Left ventricle myocardium inferior (tissue), 1 donor: ENCODE measurements around the gene FOXB1. TPM values are rescaled to one million over a fixed set of nuclear protein-coding genes. Genes with fewer than 3 reads are reported as not detected.

Experiments used
- DNase-seq: peaks from one replicate; pipeline ENCODE4 v3.0.0-alpha.2; 2020
- H3K27ac ChIP-seq: fragments of 200-600 bp; replicated peaks from 2 replicates; pipeline ENCODE4 v1.8.0; 2021
- H3K27me3 ChIP-seq: fragments of 200-600 bp; 2 replicates; pipeline ENCODE4 v1.8.0; 2021; ENCODE audit warnings: low read depth
- H3K36me3 ChIP-seq: fragments of 200-600 bp; 2 replicates; pipeline ENCODE4 v1.8.0; 2021
- H3K4me1 ChIP-seq: fragments of 200-600 bp; 2 replicates; pipeline ENCODE4 v1.8.0; 2021
- H3K4me3 ChIP-seq: fragments of 200-600 bp; 2 replicates; pipeline ENCODE4 v1.8.0; 2021; ENCODE audit warnings: mild to moderate bottlenecking, moderate library complexity
- H3K9me3 ChIP-seq: fragments of 200-600 bp; replicated peaks from 2 replicates; pipeline ENCODE4 v1.8.0; 2021
- intact Hi-C: fragments of 100-400 bp; cut with micrococcal nuclease; formaldehyde crosslinking; loops from one replicate; pipeline ENCODE4 v1.11.0; 2022
- total RNA-seq: library from RNA; stranded (reverse); fragmentation: NEBNext Ultra II Directional; extraction: Animal tissue kit (Norgen Biotek cat#: 25700); gene quantifications from one replicate; pipeline ENCODE4 v1.2.1, GENCODE V29; 2021
- TF ChIP-seq, protein P1 (sequence below): fragments of 200-600 bp; IDR thresholded peaks from 2 replicates; pipeline ENCODE4 v1.8.0; 2021; ENCODE audit warnings: antibody characterized with exemption, mild to moderate bottlenecking, borderline replicate concordance
- donor health status: DM: no; HTN: yes; CAD: no; lungs with severe emphysema.

Gene FOXB1
- total RNA-seq, 1 donor from 2014 or later = not detected

DNA sequence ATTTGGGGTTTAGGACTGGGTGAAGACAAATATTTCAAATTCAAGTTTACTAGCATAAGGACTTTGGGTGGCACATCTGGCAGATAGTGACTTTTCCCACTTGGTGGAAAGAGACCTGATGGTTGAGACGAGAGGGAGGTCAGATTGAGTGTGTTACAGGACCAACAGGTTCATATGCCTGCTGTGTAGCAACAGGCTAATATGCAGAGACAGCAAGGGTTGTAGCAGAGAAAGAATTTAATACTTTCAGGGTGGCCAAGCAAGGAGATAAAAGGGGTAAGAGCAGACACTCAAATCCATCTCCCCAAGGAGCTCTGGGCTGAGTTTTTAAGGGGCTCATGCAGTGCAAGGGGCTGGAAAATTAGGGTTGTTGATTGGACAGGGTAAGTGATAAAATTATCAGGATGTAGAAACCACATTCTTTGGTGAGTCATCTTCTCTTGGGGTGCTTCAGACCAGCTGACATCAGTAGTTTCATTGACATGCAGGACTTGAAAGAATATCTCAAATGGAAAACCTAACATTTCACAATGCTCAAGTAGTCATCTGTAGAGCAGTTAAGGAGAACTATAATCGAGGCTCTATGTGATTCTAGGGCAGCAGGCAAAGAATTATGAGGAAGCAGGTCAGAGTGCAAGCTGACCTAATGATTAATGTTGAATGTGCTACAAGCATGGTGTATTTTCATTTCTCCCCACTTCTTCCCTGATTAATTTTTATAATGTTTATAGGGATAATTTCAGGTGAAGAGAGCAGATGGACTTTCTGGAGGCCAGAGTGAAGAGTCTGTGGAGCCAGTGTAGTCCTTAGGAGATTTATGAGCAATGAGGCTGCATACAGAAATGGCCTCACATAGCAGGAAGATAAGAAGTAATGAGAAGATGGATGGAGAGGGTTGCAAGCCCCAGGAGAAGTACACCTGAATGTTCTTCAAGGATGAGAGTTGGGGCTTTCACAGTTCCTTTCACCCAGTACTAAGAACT lies 13.7 kb downstream of the FOXB1 start:
- peaks cover 96% of the 10 kb centered on the region for H3K27me3 ChIP-seq
- no peak overlapping the region for H3K27ac ChIP-seq
- no peaks in the 10 kb centered on the region for H3K4me1 ChIP-seq
- no peak for DNase-seq
- H3K4me3 ChIP-seq = no peak overlapping the region
- no peaks in the 10 kb centered on the region for H3K36me3 ChIP-seq
- intact Hi-C loops = no loop called here
- peaks cover 10% of the 10 kb centered on the region for H3K9me3 ChIP-seq
- TF ChIP-seq, protein P1, sequence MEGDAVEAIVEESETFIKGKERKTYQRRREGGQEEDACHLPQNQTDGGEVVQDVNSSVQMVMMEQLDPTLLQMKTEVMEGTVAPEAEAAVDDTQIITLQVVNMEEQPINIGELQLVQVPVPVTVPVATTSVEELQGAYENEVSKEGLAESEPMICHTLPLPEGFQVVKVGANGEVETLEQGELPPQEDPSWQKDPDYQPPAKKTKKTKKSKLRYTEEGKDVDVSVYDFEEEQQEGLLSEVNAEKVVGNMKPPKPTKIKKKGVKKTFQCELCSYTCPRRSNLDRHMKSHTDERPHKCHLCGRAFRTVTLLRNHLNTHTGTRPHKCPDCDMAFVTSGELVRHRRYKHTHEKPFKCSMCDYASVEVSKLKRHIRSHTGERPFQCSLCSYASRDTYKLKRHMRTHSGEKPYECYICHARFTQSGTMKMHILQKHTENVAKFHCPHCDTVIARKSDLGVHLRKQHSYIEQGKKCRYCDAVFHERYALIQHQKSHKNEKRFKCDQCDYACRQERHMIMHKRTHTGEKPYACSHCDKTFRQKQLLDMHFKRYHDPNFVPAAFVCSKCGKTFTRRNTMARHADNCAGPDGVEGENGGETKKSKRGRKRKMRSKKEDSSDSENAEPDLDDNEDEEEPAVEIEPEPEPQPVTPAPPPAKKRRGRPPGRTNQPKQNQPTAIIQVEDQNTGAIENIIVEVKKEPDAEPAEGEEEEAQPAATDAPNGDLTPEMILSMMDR = no peak

DNA sequence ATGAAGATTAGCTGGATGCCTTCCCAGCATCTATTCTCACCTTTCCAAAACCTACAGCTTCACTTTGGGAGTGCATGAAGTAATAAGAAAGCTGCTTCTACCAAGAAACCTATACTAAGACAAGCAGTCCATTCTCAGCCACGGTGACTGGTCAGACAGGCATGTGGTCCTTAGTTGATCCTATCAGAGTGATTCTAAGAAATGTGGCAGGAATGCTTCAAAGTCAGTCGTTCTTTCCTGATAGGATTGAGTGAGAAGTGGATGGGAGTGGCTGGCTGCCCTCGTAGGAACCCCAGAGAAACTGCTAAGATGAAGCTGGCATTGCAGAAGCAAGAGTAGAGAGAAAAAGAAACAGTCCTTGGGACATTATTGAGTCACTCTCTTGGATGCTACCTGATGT lies 16.6 kb downstream of the FOXB1 start:
- Histone ChIP-seq H3K27ac (no peak overlapping the region), H3K36me3 (no peaks in the 10 kb centered on the region), H3K27me3 (peaks cover 95% of the 10 kb centered on the region), H3K9me3 (peaks cover 10% of the 10 kb centered on the region), H3K4me3 (no peak overlapping the region), H3K4me1 (no peaks in the 10 kb centered on the region)
- TF ChIP-seq, protein P1 = no peak
- intact Hi-C loops = no loop called here
- no peak for DNase-seq

DNA sequence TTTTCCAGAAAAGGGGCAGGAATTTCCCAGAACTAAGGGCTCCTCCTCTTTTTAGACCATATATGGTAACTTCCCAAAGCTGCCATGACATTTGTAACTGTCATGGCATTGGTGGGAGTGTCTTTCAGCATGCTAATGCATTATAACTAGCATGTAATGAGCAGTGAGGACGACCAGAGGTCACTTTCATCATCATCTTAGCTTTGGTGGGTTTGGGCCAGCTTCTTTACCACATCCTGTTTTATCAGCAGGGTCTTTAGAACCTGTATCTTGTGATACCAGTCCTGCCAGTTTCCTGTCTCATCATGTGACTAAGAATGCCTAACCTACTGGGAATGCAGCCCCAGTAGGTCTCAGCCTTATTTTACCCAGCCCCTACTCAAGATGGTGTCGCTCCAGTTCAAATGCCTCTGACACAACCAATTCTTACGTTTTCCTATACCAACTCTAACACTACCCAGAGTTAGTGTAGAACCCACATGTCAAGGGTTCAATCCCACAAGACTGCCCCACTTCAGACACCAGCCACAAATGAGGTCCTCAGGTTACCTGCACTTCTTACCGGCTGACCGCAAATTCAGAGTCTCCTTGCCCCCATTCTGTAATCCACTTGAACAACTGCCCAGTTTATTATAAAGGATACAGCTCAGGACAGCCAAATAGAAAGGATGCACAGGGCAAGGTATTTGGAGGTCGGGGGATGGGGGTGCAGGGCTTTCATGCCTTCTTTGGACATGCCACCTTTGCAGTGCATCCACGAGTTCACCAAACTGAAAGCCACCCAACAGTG lies 17.7 kb downstream of the FOXB1 start:
- DNase-seq = no peak
- intact Hi-C loops = no loop called here
- Histone ChIP-seq H3K4me1 (no peaks in the 10 kb centered on the region), H3K27ac (no peak overlapping the region), H3K27me3 (peaks cover 95% of the 10 kb centered on the region), H3K9me3 (peaks cover 10% of the 10 kb centered on the region), H3K4me3 (no peak overlapping the region), H3K36me3 (no peaks in the 10 kb centered on the region)
- TF ChIP-seq, protein P1 = no peak

DNA sequence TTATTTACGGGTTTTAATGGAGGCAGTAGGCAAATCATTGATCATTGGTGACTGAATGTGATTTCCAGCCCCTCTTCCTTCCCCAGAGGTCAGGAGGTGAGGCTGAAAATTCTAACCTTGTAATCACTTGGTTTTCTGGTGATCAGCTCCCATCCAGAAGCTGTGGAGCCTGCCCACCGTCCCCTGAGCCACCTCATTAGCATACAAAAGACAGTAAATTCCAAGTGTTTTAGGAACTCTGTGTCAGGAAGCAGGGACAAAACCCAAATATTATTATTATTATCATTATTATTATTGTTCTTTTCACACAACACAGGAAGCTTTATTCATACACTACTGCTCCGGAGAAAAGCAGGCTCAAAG lies 18.2 kb downstream of the FOXB1 start:
- Histone ChIP-seq H3K9me3 (peaks cover 6% of the 10 kb centered on the region), H3K27ac (no peak overlapping the region), H3K4me3 (no peak overlapping the region), H3K4me1 (no peaks in the 10 kb centered on the region), H3K36me3 (no peaks in the 10 kb centered on the region), H3K27me3 (peaks cover 92% of the 10 kb centered on the region)
- no peak for DNase-seq
- intact Hi-C loops = no loop called here
- TF ChIP-seq, protein P1 = no peak

DNA sequence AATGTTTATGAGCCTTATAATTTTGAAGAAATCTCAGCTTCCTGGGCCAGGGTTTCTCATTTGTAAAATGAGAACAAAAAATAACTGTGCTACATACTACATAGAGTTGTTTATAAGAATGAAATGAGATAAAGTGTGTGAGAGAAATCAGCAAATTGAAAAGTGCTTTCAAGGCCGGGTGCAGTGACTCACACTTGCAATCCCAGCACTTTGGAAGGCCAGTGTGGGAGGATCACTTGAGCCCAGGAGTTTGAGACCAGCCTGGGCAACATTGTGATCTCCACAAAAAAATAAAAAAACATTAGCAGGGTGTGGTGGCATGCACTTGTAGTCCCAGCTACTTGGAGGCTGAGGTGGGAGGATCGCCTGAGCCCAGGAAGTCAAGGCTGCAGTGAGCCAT lies 22.4 kb downstream of the FOXB1 start:
- TF ChIP-seq, protein P1 = no peak
- no peak overlapping the region for H3K27ac ChIP-seq

More for the DNA sequence above, 22.4 kb downstream of the FOXB1 start:
- H3K36me3 ChIP-seq = no peaks in the 10 kb centered on the region
- peaks cover 92% of the 10 kb centered on the region for H3K27me3 ChIP-seq
- no peaks in the 10 kb centered on the region for H3K4me1 ChIP-seq
- intact Hi-C loops = no loop called here
- no peak overlapping the region for H3K4me3 ChIP-seq
- no peaks in the 10 kb centered on the region for H3K9me3 ChIP-seq
- DNase-seq = no peak
